ENCODE measurements around the gene FASN.

The FASN gene

DNA sequence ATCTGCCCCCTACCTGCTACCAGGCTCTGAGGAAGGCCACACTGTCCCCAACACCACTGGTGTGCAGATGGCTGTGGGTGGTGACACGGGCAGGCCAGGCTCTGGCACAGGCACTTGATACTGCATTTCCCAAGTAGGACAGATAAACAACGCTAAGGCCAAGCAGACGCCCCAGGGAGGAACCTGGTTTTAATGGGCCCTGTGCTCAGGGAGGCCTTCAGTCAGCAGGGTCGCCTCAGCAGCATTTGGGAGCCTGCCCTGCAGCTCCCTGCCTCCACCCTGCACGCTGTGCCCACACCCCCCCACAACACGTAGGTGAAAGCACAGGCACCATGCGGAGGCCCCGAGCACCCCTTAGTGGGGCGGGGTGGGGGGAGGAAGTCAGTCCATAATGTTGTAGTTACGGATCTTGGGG, 3.3 kb upstream of the FASN start:
- DNase-seq (ENCODE audit: low spot score), result peak; percentile 26

- no peak for DNase-seq (ENCODE audit: low spot score)
Observed at GRCh38 chr17:82100502-82101298, 2.7 kb upstream of the FASN start.

GRCh38 chr17:82098939-82099763, 1.1 kb upstream of the FASN start:
- DNase-seq (ENCODE audit: low spot score), result no peak

- no peak for DNase-seq (ENCODE audit: low spot score)
Observed at GRCh38 chr17:82097919-82098168, 192 bp downstream of the FASN start.

DNA sequence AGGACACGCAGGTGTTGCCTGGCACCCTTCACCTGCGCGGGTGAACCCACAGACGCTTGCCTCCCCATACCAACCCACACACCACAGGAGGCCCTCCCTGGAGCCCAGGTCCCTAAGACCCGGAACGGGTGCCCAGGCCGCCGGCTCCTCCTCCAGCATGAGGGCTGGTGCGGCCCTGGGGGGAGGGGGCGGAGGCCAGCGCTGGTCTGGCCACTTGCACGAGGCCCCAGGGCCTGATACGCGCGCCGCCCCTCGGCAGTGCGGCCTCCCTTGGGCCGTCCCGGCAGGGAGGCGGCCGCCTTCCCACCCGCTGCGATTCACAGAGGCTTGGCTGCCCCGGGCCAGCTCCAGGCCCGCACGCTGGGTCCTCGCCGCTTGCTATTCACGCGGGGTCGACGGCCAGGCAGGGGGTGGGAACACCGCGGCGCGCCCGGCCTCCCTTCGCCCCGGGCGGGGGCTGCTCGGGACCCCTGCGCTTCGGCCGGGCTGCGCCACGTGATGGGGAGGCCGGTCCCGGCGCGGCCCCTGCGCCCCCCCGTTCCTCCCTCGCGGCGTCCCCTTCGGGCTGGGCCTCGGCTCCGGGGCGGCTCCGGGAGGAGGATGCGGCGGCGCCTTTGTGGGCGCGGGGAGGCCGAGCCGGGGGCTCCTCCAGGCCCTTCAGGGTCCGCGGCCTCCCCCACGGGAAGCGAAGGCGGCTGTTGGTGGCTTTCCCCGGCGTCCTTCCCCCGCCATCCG, 685 bp downstream of the FASN start:
- no peak for DNase-seq (ENCODE audit: low spot score)

GRCh38 chr17:82096709-82097183, 1.3 kb downstream of the FASN start:
- DNase-seq (ENCODE audit: low spot score), result no peak

- no peak for DNase-seq (ENCODE audit: low spot score)
Observed at GRCh38 chr17:82095777-82096708, 2.0 kb downstream of the FASN start.

- no peak for DNase-seq (ENCODE audit: low spot score)
Observed at GRCh38 chr17:82094931-82095776, 2.9 kb downstream of the FASN start.

DNA sequence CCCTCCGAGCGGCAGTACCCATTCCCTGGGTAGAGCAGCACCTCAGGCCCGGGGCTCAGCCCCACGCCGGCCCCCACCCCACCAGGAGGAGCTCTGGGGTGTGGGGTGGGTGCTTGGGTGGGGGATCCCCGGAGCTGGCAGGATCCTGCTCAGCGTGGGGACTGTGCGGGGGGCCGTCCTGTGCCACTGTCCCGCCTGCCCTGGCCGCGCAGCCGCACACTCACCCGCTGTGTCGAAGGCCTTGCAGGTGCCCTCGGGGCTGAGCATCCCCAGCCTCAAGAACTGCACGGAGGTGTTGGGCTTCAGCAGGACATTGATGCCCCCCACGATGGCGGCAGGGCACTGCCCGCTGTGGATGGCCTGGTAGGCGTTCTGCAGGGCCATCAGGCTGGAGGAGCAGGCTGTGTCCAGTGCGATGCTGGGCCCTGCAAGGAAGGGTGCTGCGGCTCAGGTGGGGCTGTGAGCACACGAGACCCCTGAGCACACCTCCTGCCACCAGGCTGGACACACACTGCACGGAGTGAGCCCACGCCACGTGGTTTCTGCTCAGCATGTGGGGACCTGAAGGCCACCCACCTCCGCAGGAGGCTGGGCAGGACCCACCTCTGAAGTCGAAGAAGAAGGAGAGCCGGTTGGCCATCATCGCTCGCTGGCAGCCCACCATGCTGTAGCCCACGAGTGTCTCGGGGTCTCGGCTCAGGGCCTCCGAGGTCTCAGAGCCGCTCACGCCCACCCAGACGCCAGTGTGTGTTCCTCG, 4.9 kb downstream of the FASN start:
- DNase-seq (ENCODE audit: low spot score), result no peak

DNA sequence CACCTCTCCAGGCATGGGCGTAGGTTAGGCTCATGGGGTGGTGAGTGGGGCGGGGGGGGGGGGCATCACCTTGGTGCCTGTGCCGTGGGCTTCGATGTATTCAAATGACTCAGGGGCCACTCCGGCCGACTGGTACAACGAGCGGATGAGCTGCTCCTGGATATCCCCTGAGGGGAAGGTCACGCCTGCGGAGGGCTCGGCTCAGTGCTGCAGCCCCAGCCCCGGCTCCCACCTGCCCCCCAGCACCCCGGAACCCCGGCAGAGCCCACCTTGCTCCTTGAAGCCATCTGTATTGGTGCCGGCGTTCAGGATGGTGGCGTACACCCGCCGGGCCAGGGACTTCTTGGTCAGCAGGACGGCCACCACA, 5.4 kb downstream of the FASN start:
- no peak for DNase-seq (ENCODE audit: low spot score)

DNA sequence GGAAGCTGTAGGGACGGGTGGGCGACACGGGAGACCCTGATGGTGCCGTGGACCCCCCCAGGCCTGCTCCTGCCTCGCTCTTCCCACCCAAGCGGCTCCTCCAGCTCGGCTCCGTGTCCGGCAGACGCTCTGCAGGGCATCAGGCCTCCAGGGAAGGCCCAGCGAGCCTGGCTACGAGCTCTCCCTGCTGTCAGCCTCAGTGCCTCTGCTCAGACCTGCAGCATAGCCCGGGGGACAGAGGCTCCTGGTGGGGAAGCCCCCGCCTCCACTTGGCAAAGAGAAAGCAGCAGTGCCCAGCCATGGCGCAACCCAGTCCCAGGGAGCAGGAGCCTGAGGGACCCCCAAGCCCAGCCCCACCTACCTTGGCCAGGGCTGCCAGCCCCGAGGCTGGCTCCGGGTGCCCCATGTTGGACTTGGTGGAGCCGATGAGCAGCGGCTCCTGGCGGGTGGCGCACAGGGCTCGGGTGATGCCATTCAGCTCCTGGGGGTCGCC, 5.9 kb downstream of the FASN start:
- no peak for DNase-seq (ENCODE audit: low spot score)

DNA sequence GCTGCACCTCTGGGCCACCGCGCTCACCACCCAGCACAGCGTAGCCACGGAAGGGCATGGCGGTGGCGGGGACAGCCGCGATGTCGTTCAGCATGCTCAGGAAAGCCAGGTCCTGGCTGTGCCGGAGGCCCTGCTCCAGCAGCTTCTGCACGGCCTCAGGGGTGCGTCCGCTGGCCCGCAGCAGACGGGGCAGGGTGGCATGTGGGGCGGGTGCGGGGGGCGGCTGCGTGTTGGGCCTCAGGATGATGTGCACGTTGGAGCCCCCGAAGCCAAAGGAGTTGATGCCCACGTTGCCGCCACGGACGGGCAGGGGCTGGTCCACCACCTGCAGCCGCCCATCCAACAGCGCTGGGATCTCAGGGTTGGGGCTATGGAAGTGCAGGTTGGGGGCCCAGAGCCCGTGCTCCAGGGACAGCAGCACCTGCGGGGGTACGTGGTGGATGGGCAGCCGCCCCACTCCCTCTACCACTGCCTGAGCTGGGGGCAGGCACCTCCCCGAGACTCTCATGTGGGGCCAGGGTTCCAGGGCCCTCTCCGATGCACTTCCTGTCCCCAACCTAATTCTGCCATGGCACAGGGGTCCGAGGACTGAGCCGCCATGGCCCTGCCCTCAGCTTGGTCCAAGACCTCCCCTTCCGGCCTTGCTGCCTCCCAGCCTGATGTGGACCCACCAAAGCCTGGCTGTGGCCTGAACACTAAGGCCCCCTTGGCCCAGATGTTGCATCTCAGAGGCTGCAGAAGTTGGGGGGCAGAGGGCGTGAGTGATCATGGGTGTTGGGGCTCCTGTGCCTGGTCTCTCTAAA, 6.6 kb downstream of the FASN start:
- DNase-seq (ENCODE audit: low spot score), result no peak

GRCh38 chr17:82090549-82091263, 7.3 kb downstream of the FASN start:
- no peak for DNase-seq (ENCODE audit: low spot score)

DNA sequence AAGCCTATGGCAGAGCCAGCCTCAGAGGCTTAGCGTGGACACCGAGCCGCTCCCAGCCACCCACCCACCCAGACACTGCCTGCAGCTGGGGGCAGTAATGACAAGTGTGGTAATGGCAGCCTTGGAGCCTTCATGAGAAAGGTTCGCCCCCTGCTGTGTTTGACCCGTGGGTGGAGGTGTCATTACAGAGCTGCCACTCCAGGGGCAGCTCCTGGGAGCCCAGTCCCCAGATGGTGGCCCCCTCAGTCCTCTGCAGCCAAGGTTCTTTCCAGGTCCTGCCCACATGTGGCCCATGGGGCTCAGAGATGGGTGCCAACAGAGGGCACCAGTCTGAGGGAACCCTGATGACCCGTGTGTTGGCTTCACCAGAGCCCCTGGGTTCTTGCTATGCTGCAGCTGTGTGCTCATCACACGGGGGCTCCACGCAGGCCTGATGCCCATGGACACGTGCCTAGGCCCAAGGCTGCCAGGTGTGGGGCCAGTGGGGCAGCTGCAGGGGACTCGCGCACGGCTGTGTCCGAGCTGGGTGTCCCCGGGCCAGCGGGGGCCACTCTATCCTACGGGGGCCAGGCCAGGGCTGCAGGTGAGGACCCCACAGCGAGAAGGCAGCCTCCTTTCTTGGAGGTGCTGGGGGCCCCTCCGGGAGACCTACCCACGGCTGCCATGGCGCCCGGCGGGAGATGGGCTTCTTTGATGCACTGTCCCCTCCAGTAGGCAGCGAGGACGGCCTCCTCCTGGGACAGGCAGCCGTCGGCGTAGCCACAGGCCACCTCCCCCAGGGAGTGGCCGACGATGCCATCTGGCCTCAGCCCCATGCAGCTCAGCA, 8.1 kb downstream of the FASN start:
- no peak for DNase-seq (ENCODE audit: low spot score)

DNA sequence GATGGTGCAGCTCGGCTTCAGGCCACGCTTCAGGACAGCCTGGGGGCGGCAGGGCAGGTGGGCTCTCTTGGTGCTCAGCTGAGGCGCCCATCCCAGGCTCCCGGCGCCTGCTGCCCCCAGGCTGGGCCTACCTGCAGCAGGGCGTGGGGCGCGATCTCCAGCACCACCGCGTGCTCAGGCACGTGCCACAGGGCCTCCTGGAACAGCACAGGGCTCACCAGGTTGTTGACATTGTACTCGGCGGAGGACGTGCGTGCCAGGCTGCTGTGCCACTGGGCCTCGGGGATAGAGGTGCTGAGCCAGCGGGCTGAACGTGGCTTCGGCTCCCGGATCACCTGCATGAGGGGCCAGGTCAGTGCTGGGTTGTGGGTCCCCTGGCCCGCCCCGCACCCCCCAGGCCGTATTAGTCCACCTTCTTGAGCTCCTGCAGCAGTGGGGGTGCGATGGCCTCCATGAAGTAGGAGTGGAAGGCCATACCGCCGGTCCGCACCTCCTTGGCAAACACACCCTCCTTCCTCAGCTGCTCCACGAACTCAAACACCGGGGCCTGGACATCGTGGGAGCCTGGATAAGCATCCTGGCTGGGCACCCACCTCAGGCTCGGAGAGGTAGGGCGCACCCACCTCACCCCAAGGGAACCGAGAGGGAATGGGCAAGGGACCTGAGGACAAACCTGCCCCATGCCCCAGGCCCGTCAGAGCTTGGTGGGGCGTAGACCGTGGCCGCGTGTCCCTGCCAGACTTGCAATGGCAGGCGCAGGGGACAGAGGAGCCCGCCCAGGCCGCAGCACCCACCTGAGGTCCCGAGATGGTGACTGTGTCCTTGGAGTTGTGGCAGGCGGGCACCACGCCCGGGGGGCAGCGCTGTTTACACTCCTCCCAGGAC, 9.0 kb downstream of the FASN start:
- DNase-seq (ENCODE audit: low spot score), result no peak
